ENCODE data around the gene CHPF.

The CHPF gene

DNA sequence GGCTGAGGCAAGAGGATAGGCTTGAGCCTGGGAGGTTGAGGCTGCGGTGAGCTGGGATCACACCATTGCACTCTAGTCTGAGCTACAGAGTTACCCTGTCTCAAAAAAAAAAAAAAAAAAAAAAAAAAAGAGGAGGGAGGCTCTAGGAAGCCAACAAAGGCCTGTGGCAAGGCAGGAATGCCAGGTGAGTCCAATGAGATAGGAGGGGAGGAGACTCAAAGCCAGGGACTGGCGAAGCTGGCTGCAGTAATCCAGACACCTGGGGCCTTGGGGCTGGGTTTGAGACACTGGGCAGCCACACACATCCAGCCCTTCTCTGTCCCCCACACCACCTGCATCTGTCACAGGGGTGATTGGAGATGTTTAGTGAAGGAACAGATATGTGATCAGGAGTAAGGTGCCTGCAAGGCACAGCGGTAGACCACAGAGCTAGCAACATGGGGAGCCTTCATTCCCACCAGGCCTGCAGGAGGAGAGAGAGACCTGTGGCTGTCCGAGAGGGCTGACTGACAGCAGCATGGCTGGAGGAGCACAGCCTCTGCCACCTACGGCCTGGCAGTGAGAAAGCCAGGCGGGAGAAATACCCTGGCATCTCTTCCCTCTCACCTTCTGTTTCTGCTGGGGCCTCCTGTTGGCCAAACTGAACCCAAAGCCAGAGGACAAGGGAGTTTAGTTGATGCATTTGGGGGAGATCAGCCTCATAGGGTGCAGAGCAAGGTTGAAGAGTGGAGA lies 9.5 kb downstream of the CHPF start:
- no peak overlapping the region for H3K4me3 ChIP-seq (ENCODE audit: low read length)
- no peak overlapping the region for H3K27ac ChIP-seq (ENCODE audit: low read length)
- no peaks in the 10 kb centered on the region for H3K36me3 ChIP-seq (ENCODE audit: control insufficient read depth, low read depth, low read length)
- peaks cover 9% of the 10 kb centered on the region for H3K27me3 ChIP-seq (ENCODE audit: control insufficient read depth, insufficient read depth, low read length)
- no peak overlapping the region for H3K9ac ChIP-seq (ENCODE audit: low read length)
- H3K4me1 ChIP-seq (ENCODE audit: control insufficient read depth, low read depth, low read length): peaks cover 18% of the 10 kb centered on the region
- H3K9me3 ChIP-seq (ENCODE audit: control insufficient read depth, low read depth, low read length): no peaks in the 10 kb centered on the region

DNA sequence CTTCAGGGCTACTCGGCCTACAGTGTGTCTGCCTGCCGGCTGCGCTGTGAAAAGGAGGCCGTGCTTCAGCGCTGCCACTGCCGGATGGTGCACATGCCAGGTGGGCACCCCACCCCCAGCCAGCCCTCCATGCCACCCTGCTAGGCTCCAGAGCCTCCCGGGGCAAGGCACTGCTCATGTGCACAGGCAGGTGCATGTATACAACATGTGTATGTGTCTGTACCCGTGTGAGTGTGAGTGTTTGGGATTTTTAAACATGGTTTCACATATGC lies 11.3 kb downstream of the CHPF start:
- H3K27ac ChIP-seq (ENCODE audit: low read length): no peak overlapping the region
- peaks cover 3% of the 10 kb centered on the region for H3K4me1 ChIP-seq (ENCODE audit: control insufficient read depth, low read depth, low read length)
- no peak overlapping the region for H3K9ac ChIP-seq (ENCODE audit: low read length)
- H3K27me3 ChIP-seq (ENCODE audit: control insufficient read depth, insufficient read depth, low read length): peaks cover 17% of the 10 kb centered on the region
- no peaks in the 10 kb centered on the region for H3K9me3 ChIP-seq (ENCODE audit: control insufficient read depth, low read depth, low read length)
- no peaks in the 10 kb centered on the region for H3K36me3 ChIP-seq (ENCODE audit: control insufficient read depth, low read depth, low read length)
- no peak overlapping the region for H3K4me3 ChIP-seq (ENCODE audit: low read length)

DNA sequence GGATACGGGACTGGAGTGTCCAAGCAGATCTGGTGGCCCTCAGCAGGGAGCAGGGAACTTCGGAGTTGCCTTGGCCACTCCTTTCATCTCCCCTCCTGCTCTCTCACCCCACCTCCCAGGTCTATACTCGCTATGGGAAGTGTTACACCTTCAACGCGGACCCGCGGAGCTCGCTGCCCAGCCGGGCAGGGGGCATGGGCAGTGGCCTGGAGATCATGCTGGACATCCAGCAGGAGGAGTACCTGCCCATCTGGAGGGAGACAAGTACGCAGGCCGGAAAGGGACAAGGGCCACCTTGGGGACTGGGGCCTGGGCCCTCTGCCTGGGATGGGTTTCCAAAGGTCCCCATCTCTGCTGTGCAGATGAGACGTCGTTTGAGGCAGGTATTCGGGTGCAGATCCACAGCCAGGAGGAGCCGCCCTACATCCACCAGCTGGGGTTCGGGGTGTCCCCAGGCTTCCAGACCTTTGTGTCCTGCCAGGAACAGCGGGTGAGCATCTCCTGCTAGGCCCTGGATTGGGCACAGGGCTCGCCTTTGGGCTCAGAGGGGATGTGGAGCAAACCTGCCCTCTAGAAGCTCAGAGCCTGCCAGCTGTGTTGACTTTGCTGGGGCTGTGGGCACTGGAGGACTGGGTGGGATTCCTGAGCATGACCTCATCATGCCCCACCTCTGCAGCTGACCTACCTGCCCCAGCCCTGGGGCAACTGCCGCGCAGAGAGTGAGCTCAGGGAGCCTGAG lies 11.8 kb downstream of the CHPF start:
- Histone ChIP-seq H3K4me3 (ENCODE audit: low read length) (no peak overlapping the region), H3K4me1 (ENCODE audit: control insufficient read depth, low read depth, low read length) (peaks cover 3% of the 10 kb centered on the region), H3K27me3 (ENCODE audit: control insufficient read depth, insufficient read depth, low read length) (peaks cover 17% of the 10 kb centered on the region), H3K36me3 (ENCODE audit: control insufficient read depth, low read depth, low read length) (no peaks in the 10 kb centered on the region), H3K9ac (ENCODE audit: low read length) (no peak overlapping the region), H3K9me3 (ENCODE audit: control insufficient read depth, low read depth, low read length) (no peaks in the 10 kb centered on the region), H3K27ac (ENCODE audit: low read length) (no peak overlapping the region)

DNA sequence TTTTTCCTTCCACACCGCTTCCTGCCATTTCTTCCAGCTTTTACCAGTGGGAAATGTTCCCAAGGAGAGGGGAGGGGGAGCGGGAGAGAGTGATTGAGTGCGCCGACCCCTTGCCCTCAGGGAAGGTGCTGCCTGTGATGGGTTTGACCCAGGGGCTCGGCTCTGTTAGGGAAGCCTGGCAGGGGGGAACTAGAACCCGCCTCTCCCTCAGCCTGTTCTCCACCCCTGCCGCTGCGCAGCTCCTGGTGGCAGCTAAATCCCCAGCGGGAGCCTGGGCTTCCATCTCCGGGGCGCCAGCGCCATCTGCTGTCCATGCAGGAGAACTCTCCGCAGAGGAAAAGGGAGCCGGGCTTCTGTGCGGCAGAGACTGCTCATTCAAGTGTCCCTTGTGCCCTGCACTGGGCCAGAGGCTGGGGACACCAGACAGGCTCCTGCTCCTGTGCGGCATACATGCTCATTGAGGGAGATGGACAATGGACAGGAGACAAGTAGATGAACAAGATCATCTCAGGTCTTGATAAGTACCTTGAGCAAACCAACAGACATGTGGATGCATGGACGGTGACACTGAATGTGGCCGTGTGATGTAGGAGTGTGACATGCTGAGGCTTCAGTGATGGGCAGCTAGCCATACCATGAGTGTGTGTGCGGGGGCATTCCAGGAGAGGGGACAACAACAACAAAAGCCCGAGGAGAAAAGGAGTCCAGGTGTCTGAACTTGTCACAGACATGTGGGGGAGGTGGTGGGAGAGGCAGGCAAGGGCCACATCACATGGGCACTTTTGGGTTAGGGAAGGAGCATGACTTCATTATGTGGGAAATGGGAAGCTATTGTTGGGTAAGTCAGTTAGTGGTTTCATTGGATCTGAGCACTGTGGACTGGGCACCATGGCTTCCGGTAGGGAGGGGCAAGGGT lies 13.3 kb downstream of the CHPF start:
- H3K4me1 ChIP-seq (ENCODE audit: control insufficient read depth, low read depth, low read length): peaks cover 11% of the 10 kb centered on the region
- no peak overlapping the region for H3K27ac ChIP-seq (ENCODE audit: low read length)
- no peaks in the 10 kb centered on the region for H3K36me3 ChIP-seq (ENCODE audit: control insufficient read depth, low read depth, low read length)
- peaks cover 23% of the 10 kb centered on the region for H3K27me3 ChIP-seq (ENCODE audit: control insufficient read depth, insufficient read depth, low read length)
- H3K9me3 ChIP-seq (ENCODE audit: control insufficient read depth, low read depth, low read length): no peaks in the 10 kb centered on the region
- peak overlapping the region; percentile 53 for H3K4me3 ChIP-seq (ENCODE audit: low read length)
- no peak overlapping the region for H3K9ac ChIP-seq (ENCODE audit: low read length)

DNA sequence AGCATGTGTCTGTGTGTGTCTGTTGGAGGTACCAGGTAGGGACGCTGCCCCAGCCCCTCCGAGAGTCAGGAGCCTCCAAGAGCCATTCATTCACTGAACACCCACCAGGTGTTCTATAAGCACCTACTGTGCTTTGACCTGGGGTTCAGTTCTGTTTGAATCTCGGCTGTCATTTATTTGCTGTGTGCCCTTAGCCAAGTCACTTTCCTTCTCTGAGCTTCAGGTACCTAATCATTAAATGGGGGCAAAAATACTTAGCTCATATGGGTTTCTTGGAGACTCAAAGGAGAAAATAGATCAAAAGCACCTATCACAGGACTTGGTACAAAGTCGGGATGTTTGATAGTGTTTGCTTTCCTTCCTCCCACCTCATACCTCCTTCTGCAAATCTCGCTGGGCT lies 16.1 kb downstream of the CHPF start:
- Histone ChIP-seq H3K9ac (ENCODE audit: low read length) (no peak overlapping the region), H3K27ac (ENCODE audit: low read length) (no peak overlapping the region), H3K27me3 (ENCODE audit: control insufficient read depth, insufficient read depth, low read length) (peaks cover 33% of the 10 kb centered on the region), H3K36me3 (ENCODE audit: control insufficient read depth, low read depth, low read length) (no peaks in the 10 kb centered on the region), H3K4me1 (ENCODE audit: control insufficient read depth, low read depth, low read length) (peaks cover 20% of the 10 kb centered on the region), H3K9me3 (ENCODE audit: control insufficient read depth, low read depth, low read length) (no peaks in the 10 kb centered on the region), H3K4me3 (ENCODE audit: low read length) (no peak overlapping the region)

DNA sequence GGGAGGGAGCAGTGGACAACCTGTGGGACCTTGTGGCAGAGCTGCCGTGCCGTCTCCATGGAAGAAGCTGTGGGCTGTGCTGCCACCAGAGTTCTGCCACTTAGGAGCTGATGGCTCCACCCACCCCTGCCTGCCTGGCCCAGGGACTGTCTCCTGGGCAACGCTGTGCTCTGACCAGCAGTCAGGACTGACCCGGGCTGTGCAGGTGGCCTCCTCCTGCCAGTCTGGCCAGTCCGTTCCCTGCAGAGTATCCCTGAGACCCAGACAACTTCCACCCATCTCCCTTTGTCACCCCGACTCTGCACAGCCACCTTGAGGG lies 16.6 kb downstream of the CHPF start:
- H3K27ac ChIP-seq (ENCODE audit: low read length): no peak overlapping the region
- H3K4me1 ChIP-seq (ENCODE audit: control insufficient read depth, low read depth, low read length): peaks cover 20% of the 10 kb centered on the region
- peaks cover 33% of the 10 kb centered on the region for H3K27me3 ChIP-seq (ENCODE audit: control insufficient read depth, insufficient read depth, low read length)
- H3K9ac ChIP-seq (ENCODE audit: low read length): no peak overlapping the region
- H3K36me3 ChIP-seq (ENCODE audit: control insufficient read depth, low read depth, low read length): no peaks in the 10 kb centered on the region
- no peaks in the 10 kb centered on the region for H3K9me3 ChIP-seq (ENCODE audit: control insufficient read depth, low read depth, low read length)
- H3K4me3 ChIP-seq (ENCODE audit: low read length): no peak overlapping the region

DNA sequence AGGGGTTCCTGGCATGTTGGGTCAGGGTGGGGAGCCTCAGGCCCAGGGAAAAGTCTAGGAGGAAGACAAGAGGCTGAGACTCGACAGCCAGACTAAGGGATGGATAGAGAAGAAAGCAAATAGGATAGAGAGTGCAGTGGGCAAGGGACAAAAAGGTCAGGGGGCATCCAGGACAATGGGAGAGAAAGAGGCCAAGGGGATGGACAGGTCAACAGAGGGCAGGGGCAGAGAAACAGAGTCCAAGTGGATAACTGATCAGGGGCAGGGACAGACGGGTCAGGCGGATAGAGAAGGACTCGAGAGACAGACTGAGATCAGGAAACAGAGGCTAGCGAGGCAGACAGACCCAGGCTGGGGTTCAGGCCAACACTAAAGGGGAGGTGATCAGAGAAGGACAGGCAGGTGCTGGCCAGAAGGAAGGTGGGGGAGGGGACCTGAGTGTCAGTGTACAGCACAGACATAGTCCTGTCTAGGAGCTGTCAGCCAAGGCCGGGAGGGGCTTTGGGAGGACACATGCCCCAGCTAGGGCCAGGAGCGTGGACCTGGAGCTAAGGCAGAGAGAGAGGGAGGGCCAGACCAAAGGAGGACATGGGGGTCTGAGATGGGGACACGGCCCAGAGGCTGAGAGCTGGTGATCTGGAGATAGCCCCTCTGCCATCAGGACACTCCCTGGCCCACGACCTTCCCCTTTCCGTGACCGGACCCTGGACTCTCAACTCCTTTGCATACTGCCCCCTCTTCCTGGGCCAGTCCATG lies 17.1 kb downstream of the CHPF start:
- Histone ChIP-seq H3K4me3 (ENCODE audit: low read length) (no peak overlapping the region), H3K27me3 (ENCODE audit: control insufficient read depth, insufficient read depth, low read length) (peaks cover 33% of the 10 kb centered on the region), H3K4me1 (ENCODE audit: control insufficient read depth, low read depth, low read length) (peaks cover 26% of the 10 kb centered on the region), H3K9ac (ENCODE audit: low read length) (no peak overlapping the region), H3K36me3 (ENCODE audit: control insufficient read depth, low read depth, low read length) (no peaks in the 10 kb centered on the region), H3K27ac (ENCODE audit: low read length) (no peak overlapping the region), H3K9me3 (ENCODE audit: control insufficient read depth, low read depth, low read length) (no peaks in the 10 kb centered on the region)

DNA sequence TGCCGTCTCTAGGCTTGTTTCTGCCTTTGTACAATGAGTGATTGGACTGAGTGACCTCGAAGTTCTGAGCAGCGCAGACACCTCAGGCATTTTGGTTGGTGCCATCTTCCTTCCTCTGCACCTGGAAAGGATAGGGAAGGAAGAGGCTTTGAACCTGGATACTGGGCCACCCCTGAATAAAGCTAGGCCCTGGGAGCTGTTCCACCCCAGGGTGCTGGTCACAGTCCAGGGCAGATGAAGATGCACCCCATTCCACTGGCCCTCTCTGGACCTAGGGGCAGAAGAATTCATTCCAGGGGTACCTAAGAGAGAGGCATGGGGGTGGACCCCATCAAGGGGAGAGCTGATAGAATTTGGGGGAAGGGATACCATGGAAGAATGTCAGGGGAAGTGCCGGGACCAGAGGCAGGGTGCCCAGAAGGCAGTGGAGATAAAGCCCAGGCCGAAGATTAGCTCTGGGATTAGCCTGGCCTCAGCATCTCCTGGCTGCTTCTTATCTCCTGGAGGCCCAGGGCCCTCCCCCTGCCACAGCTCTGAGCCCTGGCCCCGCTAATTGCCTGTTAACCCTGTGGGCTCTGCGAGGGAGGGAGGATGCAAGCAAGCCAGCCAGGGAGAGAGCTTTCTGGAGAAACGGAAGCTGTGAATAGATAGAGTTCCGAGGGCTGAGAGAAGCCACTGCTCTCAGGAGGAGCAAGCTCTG lies 17.9 kb downstream of the CHPF start:
- no peaks in the 10 kb centered on the region for H3K36me3 ChIP-seq (ENCODE audit: control insufficient read depth, low read depth, low read length)
- no peak overlapping the region for H3K27ac ChIP-seq (ENCODE audit: low read length)
- H3K9ac ChIP-seq (ENCODE audit: low read length): no peak overlapping the region
- no peaks in the 10 kb centered on the region for H3K9me3 ChIP-seq (ENCODE audit: control insufficient read depth, low read depth, low read length)
- peaks cover 33% of the 10 kb centered on the region for H3K27me3 ChIP-seq (ENCODE audit: control insufficient read depth, insufficient read depth, low read length)
- H3K4me1 ChIP-seq (ENCODE audit: control insufficient read depth, low read depth, low read length): peaks cover 33% of the 10 kb centered on the region
- no peak overlapping the region for H3K4me3 ChIP-seq (ENCODE audit: low read length)

DNA sequence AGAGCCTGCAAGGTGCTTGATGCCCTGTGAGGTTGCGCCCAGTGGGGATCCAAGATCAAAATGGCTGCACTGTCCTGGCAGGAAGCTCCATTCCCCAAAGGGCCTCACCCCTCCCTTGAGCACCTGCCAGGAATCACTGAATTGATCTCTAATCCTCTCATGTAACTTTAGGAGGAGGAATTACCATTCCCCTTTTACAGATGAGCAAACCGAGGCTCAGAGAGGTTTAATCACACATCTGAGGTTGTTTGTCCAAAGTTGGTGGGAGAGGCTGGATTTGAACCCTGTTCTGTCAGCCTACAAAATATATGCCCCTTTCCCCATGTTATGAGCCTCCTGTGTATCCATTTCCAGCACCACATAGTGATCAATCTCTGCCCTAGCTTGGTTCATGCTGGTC lies 18.8 kb downstream of the CHPF start:
- Histone ChIP-seq H3K36me3 (ENCODE audit: control insufficient read depth, low read depth, low read length) (no peaks in the 10 kb centered on the region), H3K4me1 (ENCODE audit: control insufficient read depth, low read depth, low read length) (peaks cover 32% of the 10 kb centered on the region), H3K27me3 (ENCODE audit: control insufficient read depth, insufficient read depth, low read length) (peaks cover 31% of the 10 kb centered on the region)

DNA sequence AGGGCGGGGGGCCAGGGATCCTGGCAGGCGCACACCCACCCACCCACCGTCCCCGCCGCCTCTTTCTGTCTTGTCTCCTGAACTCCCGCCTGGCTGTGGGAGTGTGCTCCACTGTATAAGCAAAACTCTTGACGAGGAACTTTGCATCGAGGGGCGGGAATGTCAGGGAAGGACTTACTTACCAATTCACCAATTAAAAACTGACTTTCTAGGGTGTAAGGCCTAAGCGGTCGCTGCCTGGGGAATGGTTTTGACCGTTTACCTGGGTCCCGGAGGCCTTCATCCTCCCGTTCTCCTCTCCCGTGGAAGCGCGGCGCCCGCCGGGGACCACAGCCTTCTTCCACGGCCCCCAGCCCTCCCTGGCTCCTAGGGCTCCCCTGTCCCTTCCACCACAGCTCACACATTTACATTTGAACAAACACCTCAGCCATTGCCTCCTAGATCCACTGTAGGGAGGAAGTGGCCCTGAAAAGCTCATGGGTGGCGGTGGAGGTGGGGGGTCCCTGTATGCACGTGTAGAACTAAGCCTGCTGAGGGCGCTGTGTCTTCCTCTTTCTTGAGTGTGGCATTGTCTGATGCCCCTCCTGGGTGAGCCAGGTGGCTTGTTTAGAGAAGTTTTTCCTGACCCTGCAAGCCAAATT lies 20.5 kb downstream of the CHPF start:
- Histone ChIP-seq H3K9ac (ENCODE audit: low read length) (peak overlapping the region; percentile 18), H3K27ac (ENCODE audit: low read length) (no peak overlapping the region), H3K36me3 (ENCODE audit: control insufficient read depth, low read depth, low read length) (no peaks in the 10 kb centered on the region), H3K9me3 (ENCODE audit: control insufficient read depth, low read depth, low read length) (no peaks in the 10 kb centered on the region), H3K4me1 (ENCODE audit: control insufficient read depth, low read depth, low read length) (peaks cover 30% of the 10 kb centered on the region), H3K4me3 (ENCODE audit: low read length) (peak overlapping the region; percentile 54), H3K27me3 (ENCODE audit: control insufficient read depth, insufficient read depth, low read length) (peaks cover 20% of the 10 kb centered on the region)

More for the DNA sequence above, 18.8 kb downstream of the CHPF start:
- Histone ChIP-seq H3K4me3 (ENCODE audit: low read length) (no peak overlapping the region), H3K27ac (ENCODE audit: low read length) (no peak overlapping the region), H3K9me3 (ENCODE audit: control insufficient read depth, low read depth, low read length) (no peaks in the 10 kb centered on the region), H3K9ac (ENCODE audit: low read length) (no peak overlapping the region)
